ENCODE data around the gene BACH1. TPM values are rescaled to one million over a fixed set of nuclear protein-coding genes. Genes with fewer than 3 reads are reported as not detected.
A peak's percentile ranks its signal among the peaks of the same experiment; 100 is the strongest.

Gene BACH1
- total and polyA plus RNA-seq, 4 donors = 9.2 to 106 (median 54.2) TPM

- no peaks in the 10 kb centered on the region for H3K9me3 ChIP-seq (ENCODE audit: control insufficient read depth in 4 of 4, insufficient read depth in 3 of 4, low read length in 3 of 4)
- 94 to 95% methylated on average over 4 of the region's 4 CpGs for WGBS, 2 donors
Observed at GRCh38 chr21:29371464-29371863, 72.7 kb downstream of the BACH1 start.

GRCh38 chr21:29372063-29372802 is 73.5 kb downstream of the BACH1 start:
- DNase-seq = peak; percentile 48 to 89 (median 86)
- ATAC-seq (ENCODE audit: insufficient read depth, low FRiP score) = peak; percentile 91
- Histone ChIP-seq H3K4me3 (no peak overlapping the region), H3K27me3 (ENCODE audit: control insufficient read depth in 3 of 3, insufficient read depth in 3 of 3, low read length in 2 of 3) (no peaks in the 10 kb centered on the region), H3K9me3 (ENCODE audit: control insufficient read depth in 4 of 4, insufficient read depth in 3 of 4, low read length in 3 of 4) (no peaks in the 10 kb centered on the region), H3K4me1 (ENCODE audit: control insufficient read depth in 5 of 5, insufficient read depth in 5 of 5, low read length in 5 of 5) (peaks cover 0 to 4% (median 0%) of the 10 kb centered on the region in 5 donors), H3K36me3 (ENCODE audit: control insufficient read depth in 4 of 4, insufficient read depth in 4 of 4, low read length in 4 of 4) (peaks cover 3 to 5% (median 3%) of the 10 kb centered on the region in 4 donors), H3K9ac (ENCODE audit: insufficient read depth in 1 of 2, low read length in 2 of 2) (no peak overlapping the region), H3K27ac (ENCODE audit: low read depth in 1 of 2, low read length in 1 of 2) (no peak overlapping the region)
- WGBS, 2 donors = 46 to 60% methylated on average over 11 of the region's 11 CpGs
- TF ChIP-seq, protein P1, sequence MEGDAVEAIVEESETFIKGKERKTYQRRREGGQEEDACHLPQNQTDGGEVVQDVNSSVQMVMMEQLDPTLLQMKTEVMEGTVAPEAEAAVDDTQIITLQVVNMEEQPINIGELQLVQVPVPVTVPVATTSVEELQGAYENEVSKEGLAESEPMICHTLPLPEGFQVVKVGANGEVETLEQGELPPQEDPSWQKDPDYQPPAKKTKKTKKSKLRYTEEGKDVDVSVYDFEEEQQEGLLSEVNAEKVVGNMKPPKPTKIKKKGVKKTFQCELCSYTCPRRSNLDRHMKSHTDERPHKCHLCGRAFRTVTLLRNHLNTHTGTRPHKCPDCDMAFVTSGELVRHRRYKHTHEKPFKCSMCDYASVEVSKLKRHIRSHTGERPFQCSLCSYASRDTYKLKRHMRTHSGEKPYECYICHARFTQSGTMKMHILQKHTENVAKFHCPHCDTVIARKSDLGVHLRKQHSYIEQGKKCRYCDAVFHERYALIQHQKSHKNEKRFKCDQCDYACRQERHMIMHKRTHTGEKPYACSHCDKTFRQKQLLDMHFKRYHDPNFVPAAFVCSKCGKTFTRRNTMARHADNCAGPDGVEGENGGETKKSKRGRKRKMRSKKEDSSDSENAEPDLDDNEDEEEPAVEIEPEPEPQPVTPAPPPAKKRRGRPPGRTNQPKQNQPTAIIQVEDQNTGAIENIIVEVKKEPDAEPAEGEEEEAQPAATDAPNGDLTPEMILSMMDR (IDR thresholded peaks at IDR 0.05; ENCODE audit: control extremely low read depth, extremely low read depth) = peak; percentile 74

More at GRCh38 chr21:29371464-29371863, 72.7 kb downstream of the BACH1 start:
- ATAC-seq (ENCODE audit: insufficient read depth, low FRiP score) (no peak), DNase-seq (no peak)
- Histone ChIP-seq H3K4me3 (no peak overlapping the region), H3K27ac (ENCODE audit: low read depth in 1 of 2, low read length in 1 of 2) (no peak overlapping the region), H3K4me1 (ENCODE audit: control insufficient read depth in 5 of 5, insufficient read depth in 5 of 5, low read length in 5 of 5) (peaks cover 0 to 3% (median 0%) of the 10 kb centered on the region in 5 donors), H3K36me3 (ENCODE audit: control insufficient read depth in 4 of 4, insufficient read depth in 4 of 4, low read length in 4 of 4) (peaks cover 3 to 5% (median 3%) of the 10 kb centered on the region in 4 donors), H3K9ac (ENCODE audit: insufficient read depth in 1 of 2, low read length in 2 of 2) (no peak overlapping the region), H3K27me3 (ENCODE audit: control insufficient read depth in 3 of 3, insufficient read depth in 3 of 3, low read length in 2 of 3) (no peaks in the 10 kb centered on the region)
- TF ChIP-seq, protein P1 (IDR thresholded peaks at IDR 0.05; ENCODE audit: control extremely low read depth, extremely low read depth) = no peak

GRCh38 chr21:29374481-29374880 is 75.8 kb downstream of the BACH1 start:
- H3K9me3 ChIP-seq (ENCODE audit: control insufficient read depth in 4 of 4, insufficient read depth in 3 of 4, low read length in 3 of 4) = peaks cover 0 to under 1% (median 0%) of the 10 kb centered on the region in 4 donors
- H3K4me3 ChIP-seq = no peak overlapping the region
- no peak overlapping the region for H3K27ac ChIP-seq (ENCODE audit: low read depth in 1 of 2, low read length in 1 of 2)
- DNase-seq (no peak), ATAC-seq (ENCODE audit: insufficient read depth, low FRiP score) (no peak)
- TF ChIP-seq, protein P1 (IDR thresholded peaks at IDR 0.05; ENCODE audit: control extremely low read depth, extremely low read depth) = no peak
- peaks cover 2 to 5% (median 3%) of the 10 kb centered on the region in 4 donors for H3K36me3 ChIP-seq (ENCODE audit: control insufficient read depth in 4 of 4, insufficient read depth in 4 of 4, low read length in 4 of 4)
- H3K9ac ChIP-seq (ENCODE audit: insufficient read depth in 1 of 2, low read length in 2 of 2) = no peak overlapping the region
- 83 to 97% methylated on average over 1 of the region's 1 CpG for WGBS, 2 donors
- no peaks in the 10 kb centered on the region for H3K27me3 ChIP-seq (ENCODE audit: control insufficient read depth in 3 of 3, insufficient read depth in 3 of 3, low read length in 2 of 3)
- H3K4me1 ChIP-seq (ENCODE audit: control insufficient read depth in 5 of 5, insufficient read depth in 5 of 5, low read length in 5 of 5) = peaks cover 0 to 4% (median 0%) of the 10 kb centered on the region in 5 donors
